IMR-90 (cell line): ENCODE results near the gene EFNA5.

Experiments used
- CEBPB ChIP-seq: IDR thresholded peaks from 2 replicates; pipeline ENCODE4 v1.6.1; 2012; ENCODE audit warnings: low read depth, low read length, improper control_type of control experiment
- CHD1 ChIP-seq: IDR thresholded peaks from 2 replicates; pipeline ENCODE4 v1.6.1; 2012; ENCODE audit warnings: low read depth, low read length, improper control_type of control experiment
- CTCF ChIP-seq: conservative IDR thresholded peaks from 2 replicates; pipeline ENCODE4 v1.5.1; 2012; ENCODE audit warnings: mild to moderate bottlenecking, low read depth, low read length, improper control_type of control experiment
- ELK1 ChIP-seq: fragments of 150-350 bp; IDR thresholded peaks from 2 replicates; pipeline ENCODE4 v1.6.1; 2016; ENCODE audit warnings: low read depth, mild to moderate bottlenecking, low read length, moderate library complexity, borderline replicate concordance
- FOS ChIP-seq: fragments of 150-350 bp; IDR thresholded peaks from 2 replicates; pipeline ENCODE4 v1.6.1; 2016; ENCODE audit warnings: low read depth, low read length
- MAFK ChIP-seq: IDR thresholded peaks from 2 replicates; pipeline ENCODE4 v1.6.1; 2012; ENCODE audit warnings: low read depth, low read length, improper control_type of control experiment
- MXI1 ChIP-seq: IDR thresholded peaks from 2 replicates; pipeline ENCODE4 v1.6.1; 2012; ENCODE audit warnings: low read depth, mild to moderate bottlenecking, low read length, moderate library complexity, borderline replicate concordance
- POLR2A ChIP-seq: IDR thresholded peaks from 2 replicates; pipeline ENCODE4 v1.6.1; 2012; ENCODE audit warnings: mild to moderate bottlenecking, low read depth, low read length
- RAD21 ChIP-seq: IDR thresholded peaks from 2 replicates; pipeline ENCODE4 v1.6.1; 2012; ENCODE audit warnings: low read length, improper control_type of control experiment
- RCOR1 ChIP-seq: IDR thresholded peaks from 2 replicates; pipeline ENCODE4 v1.6.1; 2012; ENCODE audit warnings: mild to moderate bottlenecking, low read length, improper control_type of control experiment; ENCODE audit not compliant: insufficient replicate concordance
- RFX5 ChIP-seq: IDR thresholded peaks from 2 replicates; pipeline ENCODE4 v1.8.0; 2012; ENCODE audit warnings: low read depth, mild to moderate bottlenecking, low read length, moderate library complexity

- no peak for TF ChIP-seq RCOR1
- no peak for TF ChIP-seq POLR2A
- TF ChIP-seq RAD21 = no peak
- TF ChIP-seq MXI1 = no peak
- TF ChIP-seq CTCF = no peak
- no peak for TF ChIP-seq CEBPB
- no peak for TF ChIP-seq FOS
- TF ChIP-seq RFX5 = no peak
- TF ChIP-seq MAFK = no peak
- no peak for TF ChIP-seq ELK1
- no peak for TF ChIP-seq CHD1
Observed at GRCh38 chr5:107430071-107430625, 240.6 kb downstream of the EFNA5 start.
